GM18498 (cell line): ENCODE data around the gene CD7.
"Not testable (repeated sequence)": the region's sequence is repeated elsewhere in the genome, so short reads cannot be mapped to it uniquely, and the experiment has no call there.

ENCODE experiments used
- ATAC-seq: cut with Tn5 transposase; IDR thresholded peaks from one replicate; pipeline ENCODE4 v1.9.1; 2021; ENCODE audit warnings: mild to moderate bottlenecking, moderate library complexity; ENCODE audit not compliant: unreplicated experiment

CD7 gene

DNA sequence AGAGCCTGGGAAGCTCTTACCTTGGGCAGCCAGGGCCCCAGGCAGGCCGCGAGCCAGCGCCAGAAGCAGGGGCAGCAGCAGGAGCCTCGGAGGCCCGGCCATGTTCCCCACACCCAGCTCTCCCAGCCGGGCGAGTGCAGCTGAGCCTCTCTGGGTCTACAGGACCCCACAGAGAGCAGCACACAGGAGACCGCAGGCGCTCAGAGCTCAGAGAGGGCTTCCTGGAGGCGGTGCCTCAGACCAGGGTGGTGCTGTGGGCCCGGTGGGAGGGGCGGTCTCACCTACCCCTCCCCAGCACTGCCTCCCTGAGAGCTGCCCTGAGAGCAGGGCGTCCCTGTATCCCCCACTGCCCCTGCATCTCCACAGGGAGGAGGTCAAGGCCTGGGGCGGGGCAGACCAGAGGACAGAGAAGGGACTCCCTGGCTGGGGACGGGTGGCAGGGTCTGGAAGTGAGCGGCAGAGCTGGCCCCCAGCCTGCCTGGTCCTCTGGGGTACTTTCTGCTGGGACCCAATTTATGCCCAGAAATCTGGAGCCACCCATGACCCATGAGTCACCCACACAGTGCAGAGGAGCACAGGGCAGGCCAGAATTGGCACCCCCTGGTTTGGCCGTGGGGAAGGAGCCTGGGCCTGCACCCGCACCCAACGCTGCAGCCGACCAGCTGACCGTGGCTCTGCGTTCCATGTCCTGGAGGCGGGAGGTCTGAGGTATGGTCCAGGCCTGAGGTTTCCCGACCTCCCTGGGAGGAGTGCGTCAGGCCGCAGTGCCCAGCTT, at the start of gene CD7:
Gene CD7 (minus strand): TSS at position 215 of the 775 bp plus-strand sequence. CDS start 113 bp downstream, at position 102.
- ATAC-seq: no peak

DNA sequence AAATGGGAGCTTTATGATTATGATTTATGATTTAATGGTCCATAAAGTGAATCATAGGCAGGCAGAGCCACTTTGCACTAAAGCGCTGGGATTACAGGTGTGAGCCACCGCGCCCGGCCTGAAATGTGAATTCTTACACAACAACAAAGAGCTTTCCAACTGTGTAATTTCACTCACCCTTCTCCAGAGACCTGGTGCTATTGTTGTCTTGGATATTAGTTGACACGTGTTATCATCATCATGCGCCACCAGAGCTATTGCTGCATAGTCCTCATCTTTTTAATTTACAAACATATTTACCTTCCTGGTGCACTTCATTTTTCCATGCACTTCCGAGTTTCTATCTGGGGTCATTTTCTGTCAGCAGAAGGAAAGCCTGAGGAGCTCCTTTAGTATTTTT, 49.3 kb upstream of the CD7 start:
- ATAC-seq: no peak

DNA sequence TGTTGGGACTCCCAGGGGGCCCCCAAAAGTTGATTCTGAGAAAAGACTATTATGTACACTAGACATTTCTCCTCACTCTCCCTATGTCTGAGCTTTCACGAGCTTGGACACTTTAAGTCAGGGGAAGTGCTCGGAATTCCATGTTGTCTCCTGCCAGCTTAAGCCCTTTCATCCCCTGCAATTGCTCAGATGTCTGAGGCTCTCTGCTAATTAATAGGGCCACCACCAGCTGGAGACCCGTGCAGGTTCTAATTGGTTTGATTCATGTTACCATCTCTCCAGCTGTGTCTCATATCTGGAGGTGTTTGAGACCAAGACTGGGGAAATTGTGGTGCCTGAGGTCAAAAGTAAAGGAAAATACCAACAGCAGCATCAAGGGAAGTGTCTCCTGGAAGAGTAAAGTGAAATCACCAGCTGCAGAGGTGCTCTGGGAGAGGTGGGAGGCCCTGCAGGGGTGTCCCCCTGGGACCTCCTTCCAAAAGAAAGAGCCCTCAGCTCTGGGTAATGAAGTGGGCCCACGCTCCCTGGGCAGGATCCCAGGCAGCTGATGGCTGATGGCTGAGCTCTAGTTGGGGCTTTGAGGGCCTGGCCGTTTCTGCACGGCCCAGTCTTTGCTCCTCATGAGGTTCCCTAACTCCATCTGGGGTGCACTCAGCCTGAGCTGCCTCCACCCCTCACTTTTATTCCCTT, 48.3 kb upstream of the CD7 start:
- no peak for ATAC-seq

GRCh38 chr17:82361885-82362633, 44.7 kb upstream of the CD7 start:
- ATAC-seq: no peak

GRCh38 chr17:82359451-82360074, 42.2 kb upstream of the CD7 start:
- ATAC-seq: not testable (repeated sequence)

- ATAC-seq: no peak
Observed at GRCh38 chr17:82358465-82359350, 41.3 kb upstream of the CD7 start, which contains the start of gene TEX19. Gene TEX19 (plus strand): TSS chr17:82359247. CDS start chr17:82362151, 2,904 bp downstream.

- no peak for ATAC-seq
Observed at GRCh38 chr17:82357394-82357793, 40.0 kb upstream of the CD7 start.

DNA sequence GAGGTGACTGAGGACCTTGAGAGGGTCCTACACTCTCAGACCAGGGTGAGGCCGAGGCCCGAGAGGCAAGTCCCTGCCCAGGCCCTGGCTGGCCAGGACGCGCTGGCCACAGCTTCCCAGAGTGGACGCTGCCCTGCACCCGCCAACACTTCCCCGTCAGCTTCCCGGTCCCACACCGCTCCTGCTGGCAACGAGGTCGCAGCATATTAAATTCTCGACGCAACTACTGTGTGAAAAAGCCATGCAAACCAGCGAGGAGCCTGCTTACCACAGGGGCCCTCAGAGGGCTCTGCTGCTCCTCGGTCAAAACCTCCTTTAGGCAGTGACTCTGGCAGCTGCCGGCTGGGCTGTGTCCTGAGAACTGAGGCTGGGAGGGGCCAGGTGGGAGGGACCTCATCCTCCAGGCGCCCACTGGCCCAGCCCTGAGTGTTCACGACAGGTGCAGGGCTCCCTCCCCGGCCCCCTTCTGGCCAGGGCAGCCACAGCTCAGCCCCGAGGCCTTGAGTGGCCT, 39.5 kb upstream of the CD7 start:
- no peak for ATAC-seq

GRCh38 chr17:82355770-82356427, 38.5 kb upstream of the CD7 start:
- no peak for ATAC-seq

DNA sequence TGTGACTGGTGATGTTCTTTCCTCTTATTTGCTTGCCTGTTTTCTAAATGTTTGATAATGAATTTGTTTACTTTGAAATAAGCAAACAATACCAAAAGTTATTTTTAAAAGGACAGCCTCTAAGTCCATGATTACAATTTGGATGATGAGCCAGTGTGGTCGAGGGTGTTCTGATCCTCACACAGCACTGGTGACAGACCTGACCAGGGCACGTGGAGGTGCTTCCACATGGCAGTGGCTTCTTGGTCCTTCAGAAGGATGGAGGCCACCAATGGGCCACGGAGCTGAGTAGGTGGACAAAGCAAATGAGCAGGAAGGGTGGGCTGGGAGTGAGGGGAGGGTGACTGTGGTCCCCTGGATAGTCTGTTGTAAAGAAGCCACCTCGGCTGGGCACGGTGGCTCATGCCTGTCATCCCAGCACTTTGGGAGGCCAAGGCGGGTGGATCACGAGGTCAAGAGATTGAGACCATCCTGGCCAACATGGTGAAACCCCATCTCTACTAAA, 37.4 kb upstream of the CD7 start:
- ATAC-seq: no peak

GRCh38 chr17:82353484-82353883, 36.1 kb upstream of the CD7 start:
- no peak for ATAC-seq

GRCh38 chr17:82351713-82352488, 34.5 kb upstream of the CD7 start:
- ATAC-seq: no peak

DNA sequence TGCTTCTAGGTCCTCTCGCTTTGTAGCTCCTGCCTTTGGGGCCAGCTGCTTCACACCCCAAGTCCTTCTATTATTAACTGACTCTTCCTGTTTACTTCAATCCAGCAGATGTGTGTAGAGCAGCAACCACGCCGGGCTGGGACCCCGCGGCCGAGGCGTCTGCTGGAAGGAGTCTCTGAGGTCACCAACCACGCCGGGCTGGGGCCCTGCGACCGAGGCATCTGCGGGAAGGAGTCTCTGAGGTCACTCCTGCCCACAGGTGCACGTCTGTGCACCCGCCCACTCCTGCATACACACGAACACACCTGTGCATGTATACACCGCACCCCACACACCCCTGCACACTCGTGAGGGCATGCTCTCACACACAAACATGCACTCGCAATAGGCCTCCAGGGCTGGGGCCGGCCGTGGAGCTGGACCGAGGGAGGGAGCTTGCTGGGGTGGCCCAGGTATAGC, 33.9 kb upstream of the CD7 start:
- no peak for ATAC-seq

DNA sequence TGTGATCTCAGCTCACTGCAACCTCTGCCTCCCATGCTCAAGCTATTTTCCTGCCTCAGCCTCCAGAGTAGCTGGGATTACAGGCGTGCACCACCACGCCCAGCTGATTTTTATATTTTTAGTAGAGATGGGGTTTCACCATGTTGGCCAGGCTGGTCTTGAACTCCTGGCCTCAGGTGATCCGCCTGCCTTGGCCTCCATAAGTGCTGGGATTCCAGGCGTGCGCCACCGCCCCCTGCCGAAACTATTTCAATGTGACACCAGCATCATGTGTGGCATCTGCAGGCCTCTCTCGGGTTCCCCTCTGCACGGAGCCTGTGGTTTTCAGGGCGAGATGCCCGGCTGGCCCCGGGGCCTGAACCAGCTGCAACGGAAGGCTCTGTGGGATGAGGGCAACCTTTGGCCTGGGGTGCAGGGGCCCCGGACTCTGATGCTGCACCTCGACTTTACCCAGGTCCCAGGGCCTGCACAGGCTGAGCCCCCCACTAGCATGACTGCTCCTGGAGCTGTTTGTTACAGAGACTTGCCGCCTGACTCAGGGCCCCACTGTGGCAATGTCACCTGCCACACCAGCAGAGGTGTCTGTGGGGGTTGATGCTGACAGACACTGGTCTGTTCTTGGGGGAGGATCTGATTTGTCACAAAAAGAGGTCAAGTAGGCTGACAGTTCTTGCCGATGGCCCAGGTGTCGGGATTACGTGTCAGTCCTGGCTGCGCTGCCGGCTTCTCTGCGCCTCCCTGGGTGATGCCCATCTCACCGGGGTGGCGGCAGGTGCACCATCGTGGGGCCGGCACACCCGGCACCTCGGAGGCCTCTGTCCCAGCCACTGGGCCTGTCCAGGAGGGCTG, 33.0 kb upstream of the CD7 start:
- no peak for ATAC-seq

DNA sequence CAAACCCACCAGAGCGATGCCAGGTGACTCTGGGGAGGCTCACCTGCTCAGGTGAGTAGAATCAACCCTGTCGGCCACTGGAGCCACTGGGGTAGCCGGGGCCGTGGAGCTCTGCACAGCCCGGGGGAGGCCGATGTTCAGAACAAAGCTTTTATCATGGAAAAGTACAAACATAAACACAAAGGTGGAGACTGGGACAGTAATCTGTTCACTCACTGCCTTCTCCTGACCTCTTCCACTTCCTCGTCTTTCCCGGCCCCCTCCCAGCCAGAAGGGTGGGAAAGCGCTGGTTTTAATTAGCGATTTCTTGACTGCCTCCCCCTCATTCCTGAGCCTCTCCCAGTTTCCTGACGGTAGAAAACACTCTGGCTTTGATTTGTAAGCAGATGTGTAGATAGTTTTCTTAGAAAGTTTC, 31.9 kb upstream of the CD7 start:
- ATAC-seq: no peak

DNA sequence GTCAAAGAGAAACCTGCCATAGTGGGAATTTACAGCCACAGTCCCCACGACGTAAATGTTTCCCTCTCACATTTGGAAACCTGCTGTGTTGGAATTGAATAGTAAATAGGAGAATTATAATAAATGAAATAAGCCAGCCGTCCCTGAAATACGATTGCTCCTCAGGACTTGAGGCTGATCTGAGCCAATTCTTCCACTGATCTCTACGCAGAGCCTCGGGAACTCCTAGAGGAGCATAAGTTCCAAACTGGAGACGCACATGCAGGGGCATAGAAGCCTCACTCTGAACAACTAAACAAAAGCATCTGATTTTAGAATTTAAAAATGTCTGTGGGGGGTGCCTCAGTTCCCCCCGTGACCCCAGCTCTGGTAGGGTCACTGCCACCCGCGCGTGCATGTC, 31.5 kb upstream of the CD7 start:
- ATAC-seq: no peak

DNA sequence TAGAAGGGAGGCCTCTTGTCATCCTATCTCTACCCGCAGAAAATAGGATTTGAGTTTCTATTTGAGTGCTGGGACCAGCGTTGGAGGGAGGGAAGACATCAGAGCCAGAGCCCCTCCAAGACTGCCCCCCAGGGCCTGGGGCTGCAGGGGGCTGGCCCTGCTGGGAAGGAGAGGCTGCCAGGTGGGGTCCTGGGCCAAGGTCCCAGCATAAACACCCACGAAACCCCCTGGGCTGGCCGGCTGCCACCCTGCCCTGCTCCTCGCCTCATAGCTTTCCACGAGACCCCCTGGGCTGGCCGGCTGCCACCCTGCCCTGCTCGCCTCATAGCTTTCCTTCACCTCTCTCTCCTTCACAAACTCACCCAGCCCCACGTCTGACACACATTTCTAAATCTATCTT, 31.0 kb upstream of the CD7 start:
- no peak for ATAC-seq
